Fibroblast of lung (primary cell): ENCODE data around the gene TAS2R60. TPM values are rescaled to one million over a fixed set of nuclear protein-coding genes. Genes with fewer than 3 reads are reported as not detected.

Source experiments
- DNase-seq, 2 donors: peaks; one replicate each; pipeline versions ENCODE4 v3.0.0 to v3.0.0-alpha.2; 2010; ENCODE audit warnings: low read depth in 2 of 2
- H2AFZ ChIP-seq: 2 replicates; pipeline ENCODE4 v1.5.1; 2012; ENCODE audit warnings: low read length, control low read depth, inconsistent platforms
- H3K27ac ChIP-seq: 2 replicates; pipeline ENCODE4 v1.5.1; 2011; ENCODE audit warnings: low read length, control low read depth; ENCODE audit not compliant: insufficient read depth
- H3K27me3 ChIP-seq: 2 replicates; pipeline ENCODE4 v1.5.1; 2011; ENCODE audit warnings: mild to moderate bottlenecking, low read length; ENCODE audit not compliant: control insufficient read depth, insufficient read depth
- H3K36me3 ChIP-seq: 2 replicates; pipeline ENCODE4 v1.5.1; 2011; ENCODE audit warnings: low read length; ENCODE audit not compliant: control insufficient read depth, insufficient read depth
- H3K4me1 ChIP-seq: 2 replicates; pipeline ENCODE4 v1.5.1; 2011; ENCODE audit warnings: low read length; ENCODE audit not compliant: control insufficient read depth, insufficient read depth; ENCODE audit errors: extremely low read depth
- H3K4me2 ChIP-seq: 2 replicates; pipeline ENCODE4 v1.5.1; 2011; ENCODE audit warnings: low read length, control low read depth; ENCODE audit not compliant: insufficient read depth; ENCODE audit errors: extremely low read depth
- H3K4me3 ChIP-seq, 4 experiments: fragments of 200-600 bp in 1 of 4; sonication (generic) in 1 of 4; replicated peaks in 1 of 4; 2 replicates each; pipeline ENCODE4 v1.5.1; 2011 to 2016; ENCODE audit warnings: low read length in 4 of 4, low read depth in 3 of 4, mild to moderate bottlenecking in 3 of 4, control low read depth in 2 of 4, inconsistent platforms in 1 of 4, mixed read lengths in 1 of 4; ENCODE audit not compliant: insufficient read depth in 1 of 4; ENCODE audit errors: control extremely low read depth in 1 of 4
- H3K79me2 ChIP-seq: 2 replicates; pipeline ENCODE4 v1.5.1; 2012; ENCODE audit warnings: mild to moderate bottlenecking, low read length, inconsistent platforms; ENCODE audit not compliant: control insufficient read depth, insufficient read depth
- H3K9ac ChIP-seq: 2 replicates; pipeline ENCODE4 v1.5.1; 2011; ENCODE audit warnings: mild to moderate bottlenecking, low read length, control low read depth; ENCODE audit not compliant: insufficient read depth
- H3K9me3 ChIP-seq: 2 replicates; pipeline ENCODE4 v1.5.1; 2012; ENCODE audit warnings: low read depth, low read length; ENCODE audit not compliant: control insufficient read depth, insufficient read depth
- H4K20me1 ChIP-seq: 2 replicates; pipeline ENCODE4 v1.5.1; 2011; ENCODE audit warnings: low read length; ENCODE audit not compliant: control insufficient read depth, insufficient read depth; ENCODE audit errors: extremely low read depth
- EZH2 ChIP-seq: IDR thresholded peaks from 2 replicates; pipeline ENCODE4 v1.5.1; 2012; ENCODE audit warnings: low read length, control low read depth, mild to moderate bottlenecking; ENCODE audit errors: missing control alignments
- polyA plus RNA-seq, 2 donors: library from polyadenylated mRNA; depleted of rRNA in 1 of 2; stranded (reverse) in 1 of 2; unstranded in 1 of 2; fragments of >200 nt; gene quantifications; 2 replicates each; pipeline ENCODE4 v1.2.1, GENCODE V29; 2011 to 2012; ENCODE audit warnings: missing spikeins in 1 of 2
- total RNA-seq: library from RNA; depleted of rRNA; stranded (reverse); fragments of >200 nt; gene quantifications from 2 replicates; pipeline ENCODE4 v1.2.1, GENCODE V29; 2014
- TF ChIP-seq, protein P1 (sequence below), 2 donors: IDR thresholded peaks in 1 of 2; conservative IDR thresholded peaks in 1 of 2; 1 replicate in 1 of 2; 2 replicates in 1 of 2; pipeline ENCODE4 v1.5.1; 2011 to 2012; ENCODE audit warnings: low read length in 2 of 2, control low read depth in 1 of 2, inconsistent platforms in 1 of 2, low read depth in 1 of 2, mild to moderate bottlenecking in 1 of 2

The TAS2R60 gene
- total and polyA plus RNA-seq, 2 donors (not counting 1 experiment from before 2014, with no cell fraction given): not detected

DNA sequence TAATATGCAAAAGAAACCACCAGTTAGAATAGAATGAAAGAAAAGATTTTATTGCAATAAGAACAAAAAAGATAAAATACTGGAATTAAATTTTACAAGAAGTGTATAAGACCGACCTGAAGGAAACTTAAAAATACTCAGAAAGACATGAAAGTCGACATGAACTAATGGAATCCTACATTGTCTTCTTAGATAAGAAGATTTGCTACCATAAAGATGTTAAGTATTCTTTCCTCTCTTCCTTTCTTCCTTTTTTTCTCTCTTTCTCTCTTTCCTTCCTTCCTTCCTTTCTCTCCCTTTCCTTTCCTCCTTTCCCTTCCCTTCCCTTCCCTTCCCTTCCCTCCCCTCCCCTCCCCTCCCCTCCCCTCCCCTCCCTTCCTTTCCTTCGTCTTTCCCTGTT is 6.5 kb downstream of the TAS2R60 start:
- H4K20me1 ChIP-seq: no peaks in the 10 kb centered on the region
- no peak overlapping the region for H3K4me2 ChIP-seq
- DNase-seq: no peak
- no peak for TF ChIP-seq EZH2
- TF ChIP-seq, protein P1, sequence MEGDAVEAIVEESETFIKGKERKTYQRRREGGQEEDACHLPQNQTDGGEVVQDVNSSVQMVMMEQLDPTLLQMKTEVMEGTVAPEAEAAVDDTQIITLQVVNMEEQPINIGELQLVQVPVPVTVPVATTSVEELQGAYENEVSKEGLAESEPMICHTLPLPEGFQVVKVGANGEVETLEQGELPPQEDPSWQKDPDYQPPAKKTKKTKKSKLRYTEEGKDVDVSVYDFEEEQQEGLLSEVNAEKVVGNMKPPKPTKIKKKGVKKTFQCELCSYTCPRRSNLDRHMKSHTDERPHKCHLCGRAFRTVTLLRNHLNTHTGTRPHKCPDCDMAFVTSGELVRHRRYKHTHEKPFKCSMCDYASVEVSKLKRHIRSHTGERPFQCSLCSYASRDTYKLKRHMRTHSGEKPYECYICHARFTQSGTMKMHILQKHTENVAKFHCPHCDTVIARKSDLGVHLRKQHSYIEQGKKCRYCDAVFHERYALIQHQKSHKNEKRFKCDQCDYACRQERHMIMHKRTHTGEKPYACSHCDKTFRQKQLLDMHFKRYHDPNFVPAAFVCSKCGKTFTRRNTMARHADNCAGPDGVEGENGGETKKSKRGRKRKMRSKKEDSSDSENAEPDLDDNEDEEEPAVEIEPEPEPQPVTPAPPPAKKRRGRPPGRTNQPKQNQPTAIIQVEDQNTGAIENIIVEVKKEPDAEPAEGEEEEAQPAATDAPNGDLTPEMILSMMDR (conservative IDR thresholded peaks at IDR 0.05 in 1 of 2, IDR thresholded peaks at IDR 0.05 in 1 of 2; ENCODE audit: low read depth in 1 of 2, low read length in 2 of 2): no peak
- H3K4me1 ChIP-seq: no peaks in the 10 kb centered on the region
- no peaks in the 10 kb centered on the region for H3K79me2 ChIP-seq
- no peak overlapping the region for H3K9ac ChIP-seq
- H3K4me3 ChIP-seq: no peak overlapping the region
- H3K27ac ChIP-seq: no peak overlapping the region
- no peaks in the 10 kb centered on the region for H3K27me3 ChIP-seq
- H2AFZ ChIP-seq: no peak overlapping the region
- no peaks in the 10 kb centered on the region for H3K9me3 ChIP-seq
- H3K36me3 ChIP-seq: no peaks in the 10 kb centered on the region

DNA sequence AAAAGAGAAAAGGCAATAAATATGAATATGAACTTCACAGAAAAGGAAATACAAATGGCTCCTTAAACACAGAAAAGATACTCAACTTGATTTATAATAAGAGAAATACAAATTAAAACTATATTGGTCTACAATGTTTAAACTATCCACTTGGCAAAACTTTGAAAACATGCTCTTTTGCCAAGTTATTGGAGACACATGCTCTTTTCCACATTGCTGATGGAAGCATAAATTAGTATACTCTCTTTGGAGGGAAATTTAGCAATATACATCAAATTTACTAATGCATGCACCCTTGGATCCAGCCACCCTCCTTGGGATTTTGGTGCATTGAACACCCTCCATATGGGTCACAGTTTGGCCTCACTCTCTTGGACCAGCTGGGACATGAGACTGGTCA is 7.9 kb downstream of the TAS2R60 start:
- TF ChIP-seq EZH2: no peak
- TF ChIP-seq, protein P1 (conservative IDR thresholded peaks at IDR 0.05 in 1 of 2, IDR thresholded peaks at IDR 0.05 in 1 of 2; ENCODE audit: low read depth in 1 of 2, low read length in 2 of 2): no peak
- no peaks in the 10 kb centered on the region for H3K36me3 ChIP-seq

DNA sequence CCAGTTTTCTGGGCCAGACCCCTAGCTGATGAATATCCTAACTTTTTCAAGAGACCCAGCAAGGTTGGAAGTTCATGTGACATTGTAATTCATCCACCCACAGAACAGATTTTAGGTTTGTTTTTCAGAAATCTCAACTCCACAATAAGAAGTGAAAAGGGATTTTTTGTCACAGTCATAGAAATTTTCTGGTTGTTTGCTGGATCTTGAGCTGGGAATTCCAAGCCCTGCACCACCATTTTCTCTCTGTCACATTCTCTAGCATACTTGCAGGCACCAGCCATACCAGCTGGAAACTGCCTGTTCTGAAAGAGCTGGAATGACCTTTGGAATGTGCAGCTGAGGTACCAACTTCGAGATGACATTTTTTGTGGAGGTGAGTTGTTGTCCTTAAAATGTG is 8.5 kb downstream of the TAS2R60 start:
- Histone ChIP-seq H3K27me3 (no peaks in the 10 kb centered on the region), H3K36me3 (no peaks in the 10 kb centered on the region), H3K4me1 (no peaks in the 10 kb centered on the region), H3K9me3 (no peaks in the 10 kb centered on the region), H3K4me3 (no peak overlapping the region), H3K9ac (no peak overlapping the region), H3K27ac (no peak overlapping the region), H3K4me2 (no peak overlapping the region), H4K20me1 (no peaks in the 10 kb centered on the region), H2AFZ (no peak overlapping the region), H3K79me2 (no peaks in the 10 kb centered on the region)
- no peak for DNase-seq
- TF ChIP-seq EZH2: no peak
- TF ChIP-seq, protein P1 (conservative IDR thresholded peaks at IDR 0.05 in 1 of 2, IDR thresholded peaks at IDR 0.05 in 1 of 2; ENCODE audit: low read depth in 1 of 2, low read length in 2 of 2): no peak

More for the DNA sequence above, 7.9 kb downstream of the TAS2R60 start:
- DNase-seq: no peak
- no peak overlapping the region for H3K9ac ChIP-seq
- no peaks in the 10 kb centered on the region for H3K27me3 ChIP-seq
- no peak overlapping the region for H3K4me2 ChIP-seq
- H4K20me1 ChIP-seq: no peaks in the 10 kb centered on the region
- H3K79me2 ChIP-seq: no peaks in the 10 kb centered on the region
- H2AFZ ChIP-seq: no peak overlapping the region
- no peak overlapping the region for H3K4me3 ChIP-seq
- H3K4me1 ChIP-seq: no peaks in the 10 kb centered on the region
- no peaks in the 10 kb centered on the region for H3K9me3 ChIP-seq
- no peak overlapping the region for H3K27ac ChIP-seq
